T-helper 2 cell treated with Interferon-gamma antibody and Interleukin-4, amounts not matched to agents 100 ng/mL and 5 ng/mL, for 36 hours (primary cell): ENCODE results near the gene PIP5K1B. TPM values are rescaled to one million over a fixed set of nuclear protein-coding genes. Genes with fewer than 3 reads are reported as not detected.

Experiments used
- intact Hi-C: fragments of 100-400 bp; cut with micrococcal nuclease; formaldehyde crosslinking; loops from one replicate; pipeline ENCODE4 v1.15.1; 2023
- total RNA-seq: library from RNA; stranded (reverse); gene quantifications from 2 replicates; pipeline ENCODE4 v1.2.3, GENCODE V29; 2022

PIP5K1B gene
- total RNA-seq, 1 donor from 2014 or later: 7.0 TPM

GRCh38 chr9:68804911-68805889 lies 100.2 kb downstream of the PIP5K1B start:
- intact Hi-C loops: no loop called here

GRCh38 chr9:68805890-68806517 lies 101.0 kb downstream of the PIP5K1B start:
- intact Hi-C loops: no loop called here

GRCh38 chr9:68808338-68808890 lies 103.4 kb downstream of the PIP5K1B start:
- intact Hi-C loops: no loop called here

- intact Hi-C loops: no loop called here
Measured at GRCh38 chr9:68817079-68817875, 112.2 kb downstream of the PIP5K1B start.

- intact Hi-C loops: no loop called here
Measured at GRCh38 chr9:68819065-68819464, 114.0 kb downstream of the PIP5K1B start.

GRCh38 chr9:68821911-68822310 lies 116.9 kb downstream of the PIP5K1B start:
- intact Hi-C loops: no loop called here

GRCh38 chr9:68822596-68823165 lies 117.6 kb downstream of the PIP5K1B start:
- intact Hi-C loops: no loop called here

- intact Hi-C loops: no loop called here
Measured at GRCh38 chr9:68825762-68826472, 120.9 kb downstream of the PIP5K1B start.

GRCh38 chr9:68827837-68828744 lies 123.1 kb downstream of the PIP5K1B start:
- intact Hi-C loops: no loop called here

GRCh38 chr9:68832101-68832500 lies 127.1 kb downstream of the PIP5K1B start:
- intact Hi-C loops: no loop called here

GRCh38 chr9:68832861-68833518 lies 128.0 kb downstream of the PIP5K1B start:
- intact Hi-C loops: no loop called here

- intact Hi-C loops: no loop called here
Measured at GRCh38 chr9:68834931-68835520, 130.0 kb downstream of the PIP5K1B start.

- intact Hi-C loops: no loop called here
Measured at GRCh38 chr9:68836788-68837187, 131.7 kb downstream of the PIP5K1B start.

- intact Hi-C loops: no loop called here
Measured at GRCh38 chr9:68838245-68838644, 133.2 kb downstream of the PIP5K1B start.

- intact Hi-C loops: no loop called here
Measured at GRCh38 chr9:68841276-68842052, 136.4 kb downstream of the PIP5K1B start.

GRCh38 chr9:68842568-68842967 lies 137.5 kb downstream of the PIP5K1B start:
- intact Hi-C loops: no loop called here

GRCh38 chr9:68843239-68843638 lies 138.2 kb downstream of the PIP5K1B start:
- intact Hi-C loops: no loop called here

- intact Hi-C loops: no loop called here
Measured at GRCh38 chr9:68844157-68844556, 139.1 kb downstream of the PIP5K1B start.
